NB4 (cell line): ENCODE data around the gene PIEZO2.

Experiments used
- CTCF ChIP-seq: IDR thresholded peaks from one replicate; pipeline ENCODE4 v1.5.1; 2012; ENCODE audit warnings: low read depth, low read length
- MAX ChIP-seq: IDR thresholded peaks from 2 replicates; pipeline ENCODE4 v1.6.1; 2011; ENCODE audit warnings: low read depth, low read length
- POLR2A ChIP-seq: IDR thresholded peaks from 2 replicates; pipeline ENCODE4 v1.6.1; 2011; ENCODE audit warnings: mild to moderate bottlenecking; ENCODE audit not compliant: insufficient read length; ENCODE audit errors: extremely low read depth

- TF ChIP-seq CTCF = no peak
- no peak for TF ChIP-seq POLR2A
- no peak for TF ChIP-seq MAX
Measured at GRCh38 chr18:10685484-10685883, 463.9 kb downstream of the PIEZO2 start.
